ENCODE results near the gene ISY1. TPM values are rescaled to one million over a fixed set of nuclear protein-coding genes. Genes with fewer than 3 reads are reported as not detected.

The ISY1 gene
- total RNA-seq, 1 donor from 2014 or later, result 18.2 TPM

GRCh38 chr3:129085818-129086217 is 75.0 kb downstream of the ISY1 start:
- no peaks in the 10 kb centered on the region for H3K36me3 Mint-ChIP-seq (ENCODE audit: unreplicated experiment)
- no peaks in the 10 kb centered on the region for H3K4me1 Mint-ChIP-seq (ENCODE audit: low read depth, unreplicated experiment)
- H3K27me3 Mint-ChIP-seq (ENCODE audit: unreplicated experiment), result peaks cover 2% of the 10 kb centered on the region
- H3K27ac Mint-ChIP-seq (ENCODE audit: unreplicated experiment), result no peak overlapping the region
- DNase-seq, result no peak
- TF ChIP-seq CTCF (IDR thresholded peaks at IDR 0.05; ENCODE audit: partially characterized antibody, unreplicated experiment), result no peak
- no peak overlapping the region for H3K4me3 Mint-ChIP-seq (ENCODE audit: unreplicated experiment)
- no peaks in the 10 kb centered on the region for H3K9me3 Mint-ChIP-seq (ENCODE audit: unreplicated experiment)

- Mint-ChIP-seq H3K36me3 (ENCODE audit: unreplicated experiment) (no peaks in the 10 kb centered on the region), H3K4me1 (ENCODE audit: low read depth, unreplicated experiment) (no peaks in the 10 kb centered on the region), H3K9me3 (ENCODE audit: unreplicated experiment) (no peaks in the 10 kb centered on the region), H3K4me3 (ENCODE audit: unreplicated experiment) (no peak overlapping the region), H3K27ac (ENCODE audit: unreplicated experiment) (no peak overlapping the region), H3K27me3 (ENCODE audit: unreplicated experiment) (peaks cover 2% of the 10 kb centered on the region)
- DNase-seq, result no peak
- no peak for TF ChIP-seq CTCF (IDR thresholded peaks at IDR 0.05; ENCODE audit: partially characterized antibody, unreplicated experiment)
Observed at GRCh38 chr3:129085165-129085715, 75.6 kb downstream of the ISY1 start.

- no peak for DNase-seq
- Mint-ChIP-seq H3K27me3 (ENCODE audit: unreplicated experiment) (peaks cover 2% of the 10 kb centered on the region), H3K4me3 (ENCODE audit: unreplicated experiment) (no peak overlapping the region), H3K36me3 (ENCODE audit: unreplicated experiment) (no peaks in the 10 kb centered on the region), H3K27ac (ENCODE audit: unreplicated experiment) (no peak overlapping the region), H3K9me3 (ENCODE audit: unreplicated experiment) (peaks cover 1% of the 10 kb centered on the region), H3K4me1 (ENCODE audit: low read depth, unreplicated experiment) (no peaks in the 10 kb centered on the region)
- no peak for TF ChIP-seq CTCF (IDR thresholded peaks at IDR 0.05; ENCODE audit: partially characterized antibody, unreplicated experiment)
Observed at GRCh38 chr3:129084501-129084900, 76.4 kb downstream of the ISY1 start.

GRCh38 chr3:129082026-129082425 is 78.8 kb downstream of the ISY1 start:
- no peak overlapping the region for H3K4me3 Mint-ChIP-seq (ENCODE audit: unreplicated experiment)
- no peaks in the 10 kb centered on the region for H3K36me3 Mint-ChIP-seq (ENCODE audit: unreplicated experiment)
- no peaks in the 10 kb centered on the region for H3K4me1 Mint-ChIP-seq (ENCODE audit: low read depth, unreplicated experiment)
- peaks cover 2% of the 10 kb centered on the region for H3K27me3 Mint-ChIP-seq (ENCODE audit: unreplicated experiment)
- no peak for DNase-seq
- H3K9me3 Mint-ChIP-seq (ENCODE audit: unreplicated experiment), result peaks cover 4% of the 10 kb centered on the region
- TF ChIP-seq CTCF (IDR thresholded peaks at IDR 0.05; ENCODE audit: partially characterized antibody, unreplicated experiment), result no peak
- H3K27ac Mint-ChIP-seq (ENCODE audit: unreplicated experiment), result no peak overlapping the region

- peaks cover 4% of the 10 kb centered on the region for H3K9me3 Mint-ChIP-seq (ENCODE audit: unreplicated experiment)
- no peaks in the 10 kb centered on the region for H3K36me3 Mint-ChIP-seq (ENCODE audit: unreplicated experiment)
- no peak for TF ChIP-seq CTCF (IDR thresholded peaks at IDR 0.05; ENCODE audit: partially characterized antibody, unreplicated experiment)
- H3K27ac Mint-ChIP-seq (ENCODE audit: unreplicated experiment), result no peak overlapping the region
- peaks cover 2% of the 10 kb centered on the region for H3K27me3 Mint-ChIP-seq (ENCODE audit: unreplicated experiment)
- no peaks in the 10 kb centered on the region for H3K4me1 Mint-ChIP-seq (ENCODE audit: low read depth, unreplicated experiment)
- DNase-seq, result no peak
- H3K4me3 Mint-ChIP-seq (ENCODE audit: unreplicated experiment), result no peak overlapping the region
Observed at GRCh38 chr3:129081503-129081902, 79.4 kb downstream of the ISY1 start.

All from glutamatergic neuron (in vitro differentiated cells).